Keratinocyte (primary cell): Measurements from ENCODE around the gene ZG16B. TPM values are rescaled to one million over a fixed set of nuclear protein-coding genes. Genes with fewer than 3 reads are reported as not detected.
A peak's percentile ranks its signal among the peaks of the same experiment; 100 is the strongest.

Experiments used
- DNase-seq: peaks from one replicate; pipeline ENCODE4 v3.0.0-alpha.2; 2011; ENCODE audit warnings: low read depth, missing footprints, low spot score
- FAIRE-seq: peaks from 2 replicates; lab custom pipeline; 2011; peaks lifted over from hg19 to GRCh38; lab: Jason Lieb, UNC
- H2AFZ ChIP-seq: 2 replicates; pipeline ENCODE4 v1.6.0; 2012; ENCODE audit warnings: low read length, control low read depth, inconsistent platforms; ENCODE audit not compliant: control insufficient read depth
- H3K27ac ChIP-seq: 2 replicates; pipeline ENCODE4 v1.5.1; 2011; ENCODE audit warnings: low read length; ENCODE audit not compliant: control insufficient read depth, insufficient read depth
- H3K27me3 ChIP-seq: 3 replicates; pipeline ENCODE4 v1.6.0; 2011; ENCODE audit warnings: low read length; ENCODE audit not compliant: control insufficient read depth, insufficient read depth; ENCODE audit errors: extremely low read depth
- H3K36me3 ChIP-seq, 2 experiments: 2 replicates in 1 of 2; 3 replicates in 1 of 2; pipeline ENCODE4 v1.5.1; 2011; ENCODE audit warnings: low read length in 2 of 2, mild to moderate bottlenecking in 1 of 2; ENCODE audit not compliant: control insufficient read depth in 2 of 2, insufficient read depth in 2 of 2; ENCODE audit errors: extremely low read depth in 1 of 2
- H3K4me1 ChIP-seq: 3 replicates; pipeline ENCODE4 v1.5.1; 2011; ENCODE audit warnings: low read length; ENCODE audit not compliant: control insufficient read depth, insufficient read depth; ENCODE audit errors: extremely low read depth
- H3K4me2 ChIP-seq: 3 replicates; pipeline ENCODE4 v1.6.0; 2011; ENCODE audit warnings: low read depth, low read length; ENCODE audit not compliant: control insufficient read depth, insufficient read depth; ENCODE audit errors: extremely low read depth
- H3K4me3 ChIP-seq, 3 experiments: fragments of 200-600 bp in 1 of 3; sonication (generic) in 1 of 3; 2 replicates in 2 of 3; 3 replicates in 1 of 3; pipeline ENCODE4 v1.5.1; 2011 to 2016; ENCODE audit warnings: low read length in 3 of 3, mild to moderate bottlenecking in 3 of 3, control low read depth in 2 of 3, inconsistent platforms in 1 of 3, low read depth in 1 of 3, mixed read lengths in 1 of 3, mixed run types in 1 of 3, moderate library complexity in 1 of 3; ENCODE audit not compliant: control insufficient read depth in 2 of 3, insufficient read depth in 2 of 3; ENCODE audit errors: extremely low read depth in 1 of 3
- H3K79me2 ChIP-seq: 2 replicates; pipeline ENCODE4 v1.6.0; 2012; ENCODE audit warnings: low read length; ENCODE audit not compliant: control insufficient read depth, insufficient read depth
- H3K9ac ChIP-seq: 3 replicates; pipeline ENCODE4 v1.6.0; 2011; ENCODE audit warnings: low read length; ENCODE audit not compliant: control insufficient read depth, insufficient read depth; ENCODE audit errors: extremely low read depth
- H3K9me1 ChIP-seq: 3 replicates; pipeline ENCODE4 v1.6.0; 2011; ENCODE audit warnings: low read length; ENCODE audit not compliant: control insufficient read depth, insufficient read depth; ENCODE audit errors: extremely low read depth
- H3K9me3 ChIP-seq: 2 replicates; pipeline ENCODE4 v1.5.1; 2012; ENCODE audit warnings: low read depth, low read length; ENCODE audit not compliant: control insufficient read depth
- H4K20me1 ChIP-seq: 3 replicates; pipeline ENCODE4 v1.6.0; 2011; ENCODE audit warnings: low read length; ENCODE audit not compliant: control insufficient read depth, insufficient read depth; ENCODE audit errors: extremely low read depth
- CTCF ChIP-seq, 3 experiments: IDR thresholded peaks in 1 of 3; conservative IDR thresholded peaks in 1 of 3; optimal IDR thresholded peaks in 1 of 3; 2 replicates in 2 of 3; 3 replicates in 1 of 3; pipeline versions ENCODE3 to v1.5.1; 2011; ENCODE audit warnings: low read length in 3 of 3, mild to moderate bottlenecking in 3 of 3, moderate library complexity in 2 of 3, control low read depth in 1 of 3, inconsistent platforms in 1 of 3; ENCODE audit not compliant: insufficient read depth in 2 of 3; ENCODE audit errors: extremely low read depth in 1 of 3
- EZH2 ChIP-seq: IDR thresholded peaks from one replicate; pipeline ENCODE4 v1.6.1; 2012; ENCODE audit warnings: inconsistent platforms, mild to moderate bottlenecking, low read length, moderate library complexity
- dilution Hi-C: fragments of 300-500 bp; cut with MboI; formaldehyde crosslinking; loops from one replicate; pipeline ENCODE4 v1.7.0; 2020; ENCODE audit warnings: low sequenced_read_pairs; ENCODE audit not compliant: extremely low pct_ligation_motif_present
- polyA plus RNA-seq, 5 experiments: library from polyadenylated mRNA; depleted of rRNA in 3 of 5; stranded (reverse) in 3 of 5; stranded (forward) in 1 of 5; unstranded in 1 of 5; fragments of >200 nt; gene quantifications; 1 replicate in 1 of 5; 2 replicates in 3 of 5; 3 replicates in 1 of 5; pipeline versions ENCODE4 v1.2.1 to v1.2.3, GENCODE V29; 2011 to 2012; ENCODE audit warnings: missing spikeins in 2 of 5, low read depth in 1 of 5, low replicate concordance in 1 of 5

Gene ZG16B
- polyA plus RNA-seq, 1 donor (not counting 4 experiments of a cell fraction or from before 2014, with no cell fraction given), result 2.1 TPM

- no peaks in the 10 kb centered on the region for H3K9me3 ChIP-seq
- H3K27me3 ChIP-seq, result no peaks in the 10 kb centered on the region
- dilution Hi-C loops, result no loop called here
- no peak overlapping the region for H3K9ac ChIP-seq
- no peak overlapping the region for H3K27ac ChIP-seq
- no peaks in the 10 kb centered on the region for H3K9me1 ChIP-seq
- no peaks in the 10 kb centered on the region for H4K20me1 ChIP-seq
- no peaks in the 10 kb centered on the region for H3K36me3 ChIP-seq
- H3K4me2 ChIP-seq, result no peak overlapping the region
- H2AFZ ChIP-seq, result no peak overlapping the region
- no peaks in the 10 kb centered on the region for H3K79me2 ChIP-seq
- DNase-seq (no peak), FAIRE-seq (no peak)
- H3K4me1 ChIP-seq, result peaks cover 7% of the 10 kb centered on the region
- H3K4me3 ChIP-seq, result no peak overlapping the region
- TF ChIP-seq EZH2 (no peak), CTCF (optimal IDR thresholded peaks at IDR 0.05 in 1 of 3, IDR thresholded peaks at IDR 0.05 in 1 of 3, conservative IDR thresholded peaks at IDR 0.05 in 1 of 3; ENCODE audit: extremely low read depth in 1 of 3, insufficient read depth in 2 of 3, low read length in 3 of 3) (no peak)
Measured at GRCh38 chr16:2866431-2866830, 36.3 kb downstream of the ZG16B start.

GRCh38 chr16:2867661-2867986 is 37.5 kb downstream of the ZG16B start:
- H3K27me3 ChIP-seq, result no peaks in the 10 kb centered on the region
- peak overlapping the region; percentile 59 for H3K27ac ChIP-seq
- H3K79me2 ChIP-seq, result no peaks in the 10 kb centered on the region
- H2AFZ ChIP-seq, result peak overlapping the region; percentile 85
- peak overlapping the region; percentile 73 for H3K9ac ChIP-seq
- H4K20me1 ChIP-seq, result no peaks in the 10 kb centered on the region
- H3K4me2 ChIP-seq, result peak overlapping the region; percentile 98
- DNase-seq (no peak), FAIRE-seq (no peak)
- dilution Hi-C loops, result no loop called here
- TF ChIP-seq EZH2 (no peak), CTCF (optimal IDR thresholded peaks at IDR 0.05 in 1 of 3, IDR thresholded peaks at IDR 0.05 in 1 of 3, conservative IDR thresholded peaks at IDR 0.05 in 1 of 3; ENCODE audit: extremely low read depth in 1 of 3, insufficient read depth in 2 of 3, low read length in 3 of 3) (no peak)
- peaks cover 7% of the 10 kb centered on the region for H3K4me1 ChIP-seq
- peak overlapping the region; percentile 47 to 74 (median 68) for H3K4me3 ChIP-seq
- no peaks in the 10 kb centered on the region for H3K9me1 ChIP-seq
- no peaks in the 10 kb centered on the region for H3K36me3 ChIP-seq
- no peaks in the 10 kb centered on the region for H3K9me3 ChIP-seq
